Pancreas (tissue), 10 donors: Measurements from ENCODE around the gene PROZ. TPM values are rescaled to one million over a fixed set of nuclear protein-coding genes. Genes with fewer than 3 reads are reported as not detected.

Source experiments
- ATAC-seq, 4 donors: fragments of 200-7000 bp; cut with Tn5 transposase; one replicate each; pipeline versions ENCODE4 v1.8.0 to v1.9.1; 2020; ENCODE audit warnings: mild to moderate bottlenecking in 4 of 4, moderate library complexity in 4 of 4
- DNase-seq, 6 donors: peaks; one replicate each; pipeline ENCODE4 v3.0.0-alpha.2; 2020
- FAIRE-seq: peaks from 2 replicates; lab custom pipeline; 2012; peaks lifted over from hg19 to GRCh38; lab: Jason Lieb, UNC
- H3K27ac ChIP-seq, 4 donors: fragments of 200-600 bp; sonication (generic); 1 replicate in 3 of 4; 2 replicates in 1 of 4; pipeline versions ENCODE4 v1.5.0 to v1.8.0; 2020
- H3K27me3 ChIP-seq, 4 donors: fragments of 200-600 bp; one replicate each; pipeline ENCODE4 v1.8.0; 2021
- H3K36me3 ChIP-seq, 3 donors: fragments of 200-600 bp; sonication (generic) in 1 of 3; one replicate each; pipeline versions ENCODE4 v1.5.0 to v1.8.0; 2020 to 2021
- H3K4me1 ChIP-seq, 3 donors: fragments of 200-600 bp; one replicate each; pipeline ENCODE4 v1.8.0; 2021
- H3K4me3 ChIP-seq, 4 donors: fragments of 200-600 bp; sonication (generic) in 2 of 4; one replicate each; pipeline versions ENCODE4 v1.5.0 to v1.8.0; 2020 to 2021
- H3K9me3 ChIP-seq, 4 donors: fragments of 200-600 bp; one replicate each; pipeline ENCODE4 v1.8.0; 2021
- WGBS, 2 donors: extraction: QIAGEN DNeasy Blood & Tissue Kit; methylation state at CpG; one replicate each; pipeline ENCODE4 v1.1.7; 2013; 5-methylcytosine and 5-hydroxymethylcytosine counted together
- intact Hi-C, 3 donors: fragments of 100-400 bp; cut with DNase I; formaldehyde crosslinking; loops; one replicate each; pipeline versions ENCODE4 v1.11.1 to v1.14.2; 2022
- polyA plus RNA-seq, 2 donors: library from polyadenylated mRNA; stranded (reverse); fragments of 200-250 nt; gene quantifications; one replicate each; pipeline ENCODE4 v1.2.3, GENCODE V29; 2013
- total RNA-seq, 6 donors: library from RNA; stranded (reverse); fragmentation: NEBNext Ultra II Directional in 4 of 6; extraction: Animal tissue kit (Norgen Biotek cat#: 25700) in 4 of 6; gene quantifications; one replicate each; pipeline versions ENCODE4 v1.2.1 to v1.2.4, GENCODE V29; 2021 to 2023
- TF ChIP-seq, protein P1 (sequence below), 4 donors: fragments of 200-600 bp; sonication (generic) in 3 of 4; IDR thresholded peaks; one replicate each; pipeline versions ENCODE4 v1.5.0 to v1.8.0; 2021; ENCODE audit warnings: antibody characterized with exemption in 4 of 4
- donor health status: healthy with polysubstance abuse.
- donor health status: DM: no; HTN: no; CAD: no; lungs with moderate emphysema.
- donor health status: DM: no; HTN: no; CAD: no.
- donor health status: control.
- donor health status: control.
- donor health status: Bipolar disorder and iron deficiency.
- donor health status: DM: yes; HTN: yes; CAD: no.
- donor health status: DM: no; HTN: no; CAD: no.
- donor health status: DM: no; HTN: no; CAD: no.
- donor health status: DM: yes; HTN: yes; CAD: no.

Gene PROZ
- total and polyA plus RNA-seq, 8 donors, result 0.05 TPM; not detected in 7

DNA sequence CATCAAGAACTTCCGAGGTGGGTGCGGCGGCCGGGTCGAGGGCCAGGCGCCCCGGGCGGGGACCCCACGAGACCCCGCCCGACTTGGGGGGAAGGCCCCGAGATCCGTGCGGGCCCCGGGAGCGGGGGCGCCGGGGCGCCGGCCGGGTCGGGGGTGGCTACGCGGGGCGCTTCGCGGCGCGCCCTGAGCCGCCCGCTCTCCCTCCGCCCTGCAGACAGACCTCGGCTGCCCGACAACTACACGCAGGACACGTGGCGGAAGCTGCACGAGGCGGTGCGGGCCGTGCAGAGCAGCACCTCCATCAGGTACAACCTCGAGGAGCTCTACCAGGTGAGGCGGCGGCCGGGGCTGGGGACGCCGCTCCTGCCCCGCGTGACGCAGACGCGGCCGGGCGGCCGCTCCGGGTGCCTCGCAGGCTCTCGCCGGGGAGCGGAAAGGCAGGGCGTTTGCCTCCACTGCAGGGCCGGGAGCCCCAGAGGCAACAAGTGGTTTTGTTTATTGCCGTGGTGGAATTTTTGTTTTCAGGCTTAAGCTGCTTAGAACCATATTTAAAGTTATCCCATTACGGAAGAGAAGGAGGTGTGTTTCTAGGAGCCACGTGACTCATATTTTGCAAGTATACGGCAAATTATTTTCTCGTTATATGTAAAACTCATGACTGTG, 51.4 kb downstream of the PROZ start:
- H3K4me1 ChIP-seq, result peaks cover 15 to 32% (median 20%) of the 10 kb centered on the region in 3 donors
- intact Hi-C loops, result no loop called here

DNA sequence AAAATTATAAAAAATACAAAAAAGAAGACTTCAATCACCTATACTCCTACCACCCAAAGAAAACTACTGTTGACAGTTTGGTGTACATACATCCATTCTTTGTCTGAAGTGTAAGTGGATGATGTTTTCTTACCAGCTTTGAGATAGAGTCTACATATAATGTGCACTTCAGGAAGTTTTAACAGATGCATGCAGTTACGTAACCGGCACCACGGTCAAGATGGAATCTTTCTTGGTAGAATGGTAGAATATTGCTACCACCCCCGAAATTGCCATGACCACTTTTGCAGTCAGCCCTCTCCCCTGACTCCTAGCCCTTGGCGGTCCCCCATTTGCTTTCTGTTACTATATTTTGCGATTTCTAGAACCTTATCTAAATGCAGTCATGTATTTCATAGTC, 52.4 kb downstream of the PROZ start:
- Histone ChIP-seq H3K4me3 (no peak overlapping the region), H3K27ac (no peak overlapping the region), H3K27me3 (no peaks in the 10 kb centered on the region), H3K36me3 (peaks cover 0 to 5% (median 0%) of the 10 kb centered on the region in 3 donors), H3K9me3 (no peaks in the 10 kb centered on the region), H3K4me1 (peaks cover 12 to 26% (median 20%) of the 10 kb centered on the region in 3 donors)
- ATAC-seq, result no peak
- TF ChIP-seq, protein P1, sequence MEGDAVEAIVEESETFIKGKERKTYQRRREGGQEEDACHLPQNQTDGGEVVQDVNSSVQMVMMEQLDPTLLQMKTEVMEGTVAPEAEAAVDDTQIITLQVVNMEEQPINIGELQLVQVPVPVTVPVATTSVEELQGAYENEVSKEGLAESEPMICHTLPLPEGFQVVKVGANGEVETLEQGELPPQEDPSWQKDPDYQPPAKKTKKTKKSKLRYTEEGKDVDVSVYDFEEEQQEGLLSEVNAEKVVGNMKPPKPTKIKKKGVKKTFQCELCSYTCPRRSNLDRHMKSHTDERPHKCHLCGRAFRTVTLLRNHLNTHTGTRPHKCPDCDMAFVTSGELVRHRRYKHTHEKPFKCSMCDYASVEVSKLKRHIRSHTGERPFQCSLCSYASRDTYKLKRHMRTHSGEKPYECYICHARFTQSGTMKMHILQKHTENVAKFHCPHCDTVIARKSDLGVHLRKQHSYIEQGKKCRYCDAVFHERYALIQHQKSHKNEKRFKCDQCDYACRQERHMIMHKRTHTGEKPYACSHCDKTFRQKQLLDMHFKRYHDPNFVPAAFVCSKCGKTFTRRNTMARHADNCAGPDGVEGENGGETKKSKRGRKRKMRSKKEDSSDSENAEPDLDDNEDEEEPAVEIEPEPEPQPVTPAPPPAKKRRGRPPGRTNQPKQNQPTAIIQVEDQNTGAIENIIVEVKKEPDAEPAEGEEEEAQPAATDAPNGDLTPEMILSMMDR (IDR thresholded peaks at IDR 0.05), result no peak
- intact Hi-C loops, result no loop called here
- peak; percentile 37 for FAIRE-seq
- no peak for DNase-seq
- WGBS, 2 donors, result 89 to 93% methylated on average over 6 of the region's 6 CpGs

More for the DNA sequence above, 51.4 kb downstream of the PROZ start:
- H3K27me3 ChIP-seq, result no peaks in the 10 kb centered on the region
- DNase-seq (peak; percentile 57 to 89 (median 72)), ATAC-seq (peak; percentile 17 to 52 (median 22)), FAIRE-seq (no peak)
- H3K4me3 ChIP-seq, result peak overlapping the region; percentile 63 to 95 (median 86)
- peaks cover 0 to 5% (median 0%) of the 10 kb centered on the region in 3 donors for H3K36me3 ChIP-seq
- 1% methylated on average over 40 to 67 of the region's 67 CpGs for WGBS, 2 donors
- H3K27ac ChIP-seq, result peak overlapping the region; percentile 78 to 100 (median 96)
- no peaks in the 10 kb centered on the region for H3K9me3 ChIP-seq
- TF ChIP-seq, protein P1 (IDR thresholded peaks at IDR 0.05), result no peak

DNA sequence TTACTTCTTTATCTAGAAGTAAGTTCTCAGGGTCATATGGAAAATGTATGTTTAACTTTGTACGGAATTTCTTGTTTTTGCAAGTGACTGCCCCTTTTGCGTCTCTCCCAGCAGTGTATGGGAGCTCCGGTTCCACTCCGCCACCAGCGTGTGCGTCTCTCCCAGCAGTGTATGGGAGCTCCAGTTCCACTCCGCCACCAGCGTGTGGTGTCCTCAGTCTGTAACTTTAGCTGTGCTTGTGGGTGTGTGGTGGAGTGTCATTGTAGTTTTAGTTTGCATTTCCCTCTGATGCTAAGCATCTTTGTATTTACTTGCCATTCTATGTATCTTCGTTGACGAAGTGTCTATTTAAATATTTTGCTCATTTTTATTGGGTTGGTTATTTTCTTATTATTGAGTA, 53.3 kb downstream of the PROZ start:
- H3K27ac ChIP-seq, result no peak overlapping the region
- H3K36me3 ChIP-seq, result peaks cover 0 to 5% (median 0%) of the 10 kb centered on the region in 3 donors
- H3K4me3 ChIP-seq, result no peak overlapping the region
- 95 to 96% methylated on average over 10 of the region's 10 CpGs for WGBS, 2 donors
- H3K27me3 ChIP-seq, result no peaks in the 10 kb centered on the region
- ATAC-seq (no peak), FAIRE-seq (no peak), DNase-seq (no peak)
- intact Hi-C loops, result no loop called here
- peaks cover 12 to 29% (median 22%) of the 10 kb centered on the region in 3 donors for H3K4me1 ChIP-seq
- TF ChIP-seq, protein P1 (IDR thresholded peaks at IDR 0.05), result no peak
- no peaks in the 10 kb centered on the region for H3K9me3 ChIP-seq

DNA sequence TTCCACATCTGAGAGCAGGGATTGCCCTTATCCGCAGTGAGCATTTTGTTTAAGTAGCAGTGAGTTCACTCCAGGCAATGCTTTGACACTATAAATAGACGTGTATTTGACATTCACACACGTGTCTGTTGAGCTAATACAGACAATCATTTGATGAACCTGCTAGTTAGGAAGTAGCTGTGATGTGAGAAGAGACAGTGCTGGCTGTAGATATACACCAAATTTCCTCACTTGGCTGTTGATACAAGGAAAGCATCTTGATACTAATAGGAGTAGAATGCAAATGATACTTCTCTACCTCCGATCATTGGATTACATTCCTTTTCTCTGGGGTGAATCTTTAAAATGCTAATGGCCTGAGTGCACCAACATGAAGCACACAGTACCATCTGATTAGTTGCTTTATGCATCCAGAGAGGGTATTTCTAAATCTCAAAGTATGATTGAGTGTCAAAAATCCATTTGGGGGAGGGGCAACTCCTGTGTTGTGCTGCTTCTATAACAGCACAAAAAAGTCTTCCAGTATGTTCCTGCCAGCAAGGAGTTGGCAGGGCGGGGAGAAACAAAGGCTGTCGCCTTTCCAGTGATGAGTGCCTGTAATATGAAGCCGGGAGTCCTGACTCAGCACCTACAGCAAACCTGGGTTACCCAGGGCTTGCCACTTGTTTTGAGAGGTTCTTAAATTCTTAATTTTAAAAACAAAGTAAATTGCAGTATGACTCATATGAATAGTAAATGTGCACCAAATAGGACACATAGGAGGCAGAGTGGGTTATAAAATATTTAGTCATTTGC, 58.0 kb downstream of the PROZ start:
- no peaks in the 10 kb centered on the region for H3K9me3 ChIP-seq
- intact Hi-C loops, result no loop called here
- peak; percentile 82 to 93 (median 86) for ATAC-seq
- DNase-seq, result peak in 4 of 6 donors; percentile 51 to 60 (median 54)
- peaks cover 0 to 13% (median 0%) of the 10 kb centered on the region in 3 donors for H3K36me3 ChIP-seq
- FAIRE-seq, result no peak
- H3K4me1 ChIP-seq, result peaks cover 4 to 17% (median 12%) of the 10 kb centered on the region in 3 donors
- WGBS, 2 donors, result 17 to 18% methylated on average over 7 of the region's 7 CpGs
- TF ChIP-seq, protein P1 (IDR thresholded peaks at IDR 0.05), result no peak
- no peak overlapping the region for H3K4me3 ChIP-seq
- H3K27me3 ChIP-seq, result no peaks in the 10 kb centered on the region
- H3K27ac ChIP-seq, result no peak overlapping the region
